HG03565 (cell line): ENCODE results near the gene MOB3C.

ENCODE experiments used
- ATAC-seq: cut with Tn5 transposase; IDR thresholded peaks from one replicate; pipeline ENCODE4 v1.9.1; 2021; ENCODE audit warnings: mild to moderate bottlenecking, moderate library complexity; ENCODE audit not compliant: unreplicated experiment

The MOB3C gene

GRCh38 chr1:46607345-46608130 is 9.1 kb downstream of the MOB3C start:
- no peak for ATAC-seq

GRCh38 chr1:46606255-46606965 is 10.2 kb downstream of the MOB3C start:
- no peak for ATAC-seq

GRCh38 chr1:46605232-46605631 is 11.4 kb downstream of the MOB3C start:
- ATAC-seq: no peak

GRCh38 chr1:46603858-46604549 is 12.6 kb downstream of the MOB3C start, which contains the start of gene MKNK1:
Gene MKNK1 (minus strand): TSS chr1:46604268. CDS start chr1:46583327, 20,941 bp downstream.
- ATAC-seq: peak; percentile 90

GRCh38 chr1:46603481-46603857 is 13.1 kb downstream of the MOB3C start:
- ATAC-seq: no peak

GRCh38 chr1:46601257-46602007 is 15.2 kb downstream of the MOB3C start:
- no peak for ATAC-seq

- ATAC-seq: no peak
Observed at GRCh38 chr1:46599059-46599970, 17.3 kb downstream of the MOB3C start.

- no peak for ATAC-seq
Observed at GRCh38 chr1:46596846-46597245, 19.8 kb downstream of the MOB3C start.

GRCh38 chr1:46596036-46596435 is 20.6 kb downstream of the MOB3C start:
- ATAC-seq: no peak

GRCh38 chr1:46595127-46595526 is 21.5 kb downstream of the MOB3C start:
- no peak for ATAC-seq

- ATAC-seq: no peak
Observed at GRCh38 chr1:46594063-46594462, 22.5 kb downstream of the MOB3C start.

- no peak for ATAC-seq
Observed at GRCh38 chr1:46592823-46593222, 23.8 kb downstream of the MOB3C start.

- ATAC-seq: no peak
Observed at GRCh38 chr1:46589529-46589928, 27.1 kb downstream of the MOB3C start.

- ATAC-seq: no peak
Observed at GRCh38 chr1:46587069-46587468, 29.5 kb downstream of the MOB3C start.

- ATAC-seq: no peak
Observed at GRCh38 chr1:46585312-46585938, 31.2 kb downstream of the MOB3C start.

GRCh38 chr1:46583494-46583893 is 33.1 kb downstream of the MOB3C start:
- ATAC-seq: no peak

GRCh38 chr1:46582972-46583371 is 33.6 kb downstream of the MOB3C start:
- no peak for ATAC-seq

GRCh38 chr1:46581681-46582455 is 34.7 kb downstream of the MOB3C start:
- no peak for ATAC-seq
